GM18499 (cell line): Measurements from ENCODE around the gene ZNF236.
"Not testable (repeated sequence)": the region's sequence is repeated elsewhere in the genome, so short reads cannot be mapped to it uniquely, and the experiment has no call there.

Experiments used
- ATAC-seq: cut with Tn5 transposase; IDR thresholded peaks from one replicate; pipeline ENCODE4 v1.9.1; 2021; ENCODE audit warnings: moderate number of reproducible peaks; ENCODE audit not compliant: insufficient read depth, unreplicated experiment

Gene ZNF236

GRCh38 chr18:76937597-76937996, 115.2 kb downstream of the ZNF236 start:
- ATAC-seq, result no peak

GRCh38 chr18:76938619-76939018, 116.3 kb downstream of the ZNF236 start:
- ATAC-seq, result no peak

- no peak for ATAC-seq
Observed at GRCh38 chr18:76941284-76941683, 118.9 kb downstream of the ZNF236 start.

- ATAC-seq, result no peak
Observed at GRCh38 chr18:76943542-76944339, 121.4 kb downstream of the ZNF236 start.

- not testable (repeated sequence) for ATAC-seq
Observed at GRCh38 chr18:76944346-76944745, 122.0 kb downstream of the ZNF236 start.

- ATAC-seq, result no peak
Observed at GRCh38 chr18:76948345-76948744, 126.0 kb downstream of the ZNF236 start.

- ATAC-seq, result no peak
Observed at GRCh38 chr18:76951456-76952247, 129.3 kb downstream of the ZNF236 start.

GRCh38 chr18:76952747-76953146, 130.4 kb downstream of the ZNF236 start:
- ATAC-seq, result no peak

GRCh38 chr18:76953156-76953555, 130.8 kb downstream of the ZNF236 start:
- ATAC-seq, result no peak

- no peak for ATAC-seq
Observed at GRCh38 chr18:76953583-76954233, 131.4 kb downstream of the ZNF236 start.

GRCh38 chr18:76955524-76956170, 133.3 kb downstream of the ZNF236 start:
- no peak for ATAC-seq

- no peak for ATAC-seq
Observed at GRCh38 chr18:76956648-76957047, 134.3 kb downstream of the ZNF236 start.

- ATAC-seq, result no peak
Observed at GRCh38 chr18:76957384-76958355, 135.3 kb downstream of the ZNF236 start.

- ATAC-seq, result no peak
Observed at GRCh38 chr18:76958692-76959341, 136.5 kb downstream of the ZNF236 start.

GRCh38 chr18:76959605-76960004, 137.2 kb downstream of the ZNF236 start:
- no peak for ATAC-seq

GRCh38 chr18:76960528-76961035, 138.2 kb downstream of the ZNF236 start:
- ATAC-seq, result no peak

- no peak for ATAC-seq
Observed at GRCh38 chr18:76962851-76963250, 140.5 kb downstream of the ZNF236 start.

- peak; percentile 39 for ATAC-seq
Observed at GRCh38 chr18:76963936-76964335, 141.6 kb downstream of the ZNF236 start.
